Skeletal muscle tissue (tissue), 4 donors: Measurements from ENCODE around the gene MOV10L1. TPM values are rescaled to one million over a fixed set of nuclear protein-coding genes. Genes with fewer than 3 reads are reported as not detected.

Experiments
- H3K27ac ChIP-seq: one replicate; pipeline ENCODE4 v1.7.0; 2013; ENCODE audit warnings: mild to moderate bottlenecking, low read depth, low read length, inconsistent platforms
- H3K27me3 ChIP-seq, 3 donors: one replicate each; pipeline ENCODE4 v1.7.0; 2013; ENCODE audit warnings: low read length in 3 of 3; ENCODE audit not compliant: control insufficient read depth in 3 of 3, insufficient read depth in 3 of 3
- H3K36me3 ChIP-seq, 3 donors: one replicate each; pipeline ENCODE4 v1.7.0; 2013; ENCODE audit warnings: low read length in 3 of 3; ENCODE audit not compliant: control insufficient read depth in 3 of 3, insufficient read depth in 3 of 3
- H3K4me1 ChIP-seq, 3 donors: one replicate each; pipeline ENCODE4 v1.7.0; 2013; ENCODE audit warnings: low read length in 3 of 3, mild to moderate bottlenecking in 3 of 3; ENCODE audit not compliant: control insufficient read depth in 3 of 3, insufficient read depth in 3 of 3
- H3K4me3 ChIP-seq, 3 donors: one replicate each; pipeline ENCODE4 v1.7.0; 2013; ENCODE audit warnings: low read length in 3 of 3
- H3K9ac ChIP-seq, 3 donors: one replicate each; pipeline ENCODE4 v1.7.0; 2013; ENCODE audit warnings: low read length in 3 of 3, mild to moderate bottlenecking in 3 of 3, moderate library complexity in 2 of 3, low read depth in 1 of 3
- H3K9me3 ChIP-seq, 3 donors: one replicate each; pipeline ENCODE4 v1.7.0; 2013; ENCODE audit warnings: low read length in 3 of 3; ENCODE audit not compliant: control insufficient read depth in 3 of 3
- total RNA-seq: library from RNA; depleted of rRNA; stranded (reverse); fragments of >200 nt; gene quantifications from one replicate; pipeline ENCODE4 v1.2.3, GENCODE V29; 2014
- donor health status: Osteomylitis.

The MOV10L1 gene
- total RNA-seq, 1 donor from 2014 or later: 2.1 TPM

GRCh38 chr22:50058906-50059880 is 30.6 kb upstream of the MOV10L1 start:
- Histone ChIP-seq H3K4me3 (no peak overlapping the region), H3K9ac (no peak overlapping the region), H3K9me3 (no peaks in the 10 kb centered on the region), H3K27me3 (peaks cover 23 to 60% (median 54%) of the 10 kb centered on the region in 3 donors), H3K36me3 (no peaks in the 10 kb centered on the region), H3K27ac (no peak overlapping the region), H3K4me1 (peaks cover 0 to 5% (median 2%) of the 10 kb centered on the region in 3 donors)

GRCh38 chr22:50059881-50060262 is 29.9 kb upstream of the MOV10L1 start:
- H3K9me3 ChIP-seq: no peaks in the 10 kb centered on the region
- H3K9ac ChIP-seq: no peak overlapping the region
- no peak overlapping the region for H3K4me3 ChIP-seq
- no peaks in the 10 kb centered on the region for H3K36me3 ChIP-seq
- peaks cover 0 to 5% (median 2%) of the 10 kb centered on the region in 3 donors for H3K4me1 ChIP-seq
- H3K27ac ChIP-seq: no peak overlapping the region
- peaks cover 27 to 65% (median 58%) of the 10 kb centered on the region in 3 donors for H3K27me3 ChIP-seq

- Histone ChIP-seq H3K4me1 (peaks cover 0 to 5% (median 2%) of the 10 kb centered on the region in 3 donors), H3K4me3 (no peak overlapping the region), H3K36me3 (no peaks in the 10 kb centered on the region), H3K27me3 (peaks cover 29 to 65% (median 58%) of the 10 kb centered on the region in 3 donors), H3K9ac (no peak overlapping the region), H3K27ac (no peak overlapping the region), H3K9me3 (no peaks in the 10 kb centered on the region)
Measured at GRCh38 chr22:50060441-50061140, 29.2 kb upstream of the MOV10L1 start.

- Histone ChIP-seq H3K9me3 (no peaks in the 10 kb centered on the region), H3K4me1 (peaks cover 0 to 5% (median 2%) of the 10 kb centered on the region in 3 donors), H3K27me3 (peaks cover 27 to 61% (median 58%) of the 10 kb centered on the region in 3 donors), H3K4me3 (no peak overlapping the region), H3K9ac (no peak overlapping the region), H3K36me3 (no peaks in the 10 kb centered on the region), H3K27ac (no peak overlapping the region)
Measured at GRCh38 chr22:50061141-50061823, 28.5 kb upstream of the MOV10L1 start.

- H3K36me3 ChIP-seq: no peaks in the 10 kb centered on the region
Measured at GRCh38 chr22:50061824-50062355, 27.9 kb upstream of the MOV10L1 start.

GRCh38 chr22:50062509-50063135 is 27.2 kb upstream of the MOV10L1 start:
- H3K27me3 ChIP-seq: peaks cover 19 to 48% (median 46%) of the 10 kb centered on the region in 3 donors
- no peak overlapping the region for H3K27ac ChIP-seq
- no peaks in the 10 kb centered on the region for H3K9me3 ChIP-seq
- H3K4me3 ChIP-seq: no peak overlapping the region
- no peaks in the 10 kb centered on the region for H3K36me3 ChIP-seq
- no peak overlapping the region for H3K9ac ChIP-seq
- H3K4me1 ChIP-seq: peaks cover 0 to 5% (median 2%) of the 10 kb centered on the region in 3 donors

More at GRCh38 chr22:50061824-50062355, 27.9 kb upstream of the MOV10L1 start:
- H3K4me3 ChIP-seq: no peak overlapping the region
- H3K27ac ChIP-seq: no peak overlapping the region
- H3K9me3 ChIP-seq: no peaks in the 10 kb centered on the region
- H3K9ac ChIP-seq: no peak overlapping the region
- peaks cover 23 to 55% (median 52%) of the 10 kb centered on the region in 3 donors for H3K27me3 ChIP-seq
- H3K4me1 ChIP-seq: peaks cover 0 to 5% (median 2%) of the 10 kb centered on the region in 3 donors

- peaks cover 0 to 1% (median 0%) of the 10 kb centered on the region in 3 donors for H3K4me1 ChIP-seq
- no peak overlapping the region for H3K4me3 ChIP-seq
- no peaks in the 10 kb centered on the region for H3K36me3 ChIP-seq
- no peak overlapping the region for H3K27ac ChIP-seq
- peaks cover 22 to 44% (median 38%) of the 10 kb centered on the region in 3 donors for H3K27me3 ChIP-seq
- H3K9me3 ChIP-seq: no peaks in the 10 kb centered on the region
- no peak overlapping the region for H3K9ac ChIP-seq
Measured at GRCh38 chr22:50063589-50064393, 26.0 kb upstream of the MOV10L1 start.

- Histone ChIP-seq H3K27ac (no peak overlapping the region), H3K9me3 (no peaks in the 10 kb centered on the region), H3K4me3 (no peak overlapping the region), H3K36me3 (no peaks in the 10 kb centered on the region), H3K9ac (no peak overlapping the region), H3K27me3 (peaks cover 21 to 38% (median 33%) of the 10 kb centered on the region in 3 donors), H3K4me1 (no peaks in the 10 kb centered on the region)
Measured at GRCh38 chr22:50064453-50064852, 25.4 kb upstream of the MOV10L1 start.
